ENCODE measurements around the gene RUSC2.
"Not testable (repeated sequence)": the region's sequence is repeated elsewhere in the genome, so short reads cannot be mapped to it uniquely, and the experiment has no call there.

The RUSC2 gene

DNA sequence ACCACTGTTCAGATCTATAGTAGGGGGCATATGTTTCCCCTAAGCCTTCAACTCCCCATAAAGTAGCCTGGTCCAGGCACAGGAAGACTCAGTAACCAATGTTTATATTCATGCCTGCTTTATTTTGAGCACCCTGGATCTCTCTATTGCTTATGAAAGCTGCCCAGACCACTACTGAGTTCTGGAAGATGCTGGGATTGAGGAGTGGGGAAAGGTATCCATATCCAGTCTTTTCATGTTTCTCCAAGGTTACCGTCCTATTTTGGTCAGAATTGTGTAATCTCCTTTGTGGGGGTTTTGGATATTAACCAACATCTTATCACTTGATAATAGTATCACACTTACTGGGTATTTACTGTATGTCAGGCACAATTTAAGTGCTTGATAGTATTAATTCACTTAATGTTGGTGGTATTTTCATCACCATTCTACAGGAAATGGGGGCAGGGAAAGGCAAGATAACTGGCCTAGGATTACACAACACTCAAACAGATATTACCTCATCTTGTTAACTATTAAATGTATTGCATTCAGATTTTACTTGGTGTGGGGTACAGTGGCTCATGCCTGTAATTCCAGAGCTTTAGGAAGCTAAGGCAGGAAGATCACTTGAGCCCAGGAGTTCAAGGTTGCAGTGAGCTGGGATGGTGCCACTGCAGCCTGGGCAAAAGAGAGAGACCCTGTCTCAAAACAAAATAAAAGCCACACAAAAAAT is 36.3 kb downstream of the RUSC2 start:
- DNase-seq: no peak

DNA sequence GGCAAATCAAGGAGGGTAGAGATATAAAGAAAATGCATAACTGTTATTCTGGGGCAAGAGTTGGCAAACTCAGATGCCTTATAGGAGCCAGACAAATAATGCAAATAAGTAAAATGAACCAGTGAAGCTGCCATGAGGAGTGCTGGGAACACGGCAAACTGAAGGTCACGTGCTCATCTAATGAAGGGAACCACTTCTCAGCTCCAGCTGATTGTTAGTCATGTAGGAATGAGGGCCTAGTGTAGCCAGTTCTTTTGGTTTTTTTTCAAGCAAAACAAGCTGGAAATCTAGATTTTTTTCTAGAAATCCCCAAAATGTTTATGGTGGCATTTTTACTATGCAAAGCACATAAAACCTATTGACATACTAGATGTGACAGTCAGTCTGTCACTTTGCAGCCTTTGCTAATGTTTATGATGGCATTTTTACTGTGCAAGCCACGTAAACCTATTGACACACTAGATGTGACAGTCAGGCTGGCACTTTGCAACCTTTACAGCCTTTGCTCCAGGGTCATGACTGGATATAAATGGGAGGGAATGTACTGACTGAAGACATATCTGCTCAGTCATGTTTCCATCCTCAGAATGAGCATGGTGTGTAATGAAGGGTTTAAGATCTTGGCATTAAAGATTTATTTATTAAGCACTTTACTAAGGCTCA is 39.4 kb downstream of the RUSC2 start:
- no peak for DNase-seq

DNA sequence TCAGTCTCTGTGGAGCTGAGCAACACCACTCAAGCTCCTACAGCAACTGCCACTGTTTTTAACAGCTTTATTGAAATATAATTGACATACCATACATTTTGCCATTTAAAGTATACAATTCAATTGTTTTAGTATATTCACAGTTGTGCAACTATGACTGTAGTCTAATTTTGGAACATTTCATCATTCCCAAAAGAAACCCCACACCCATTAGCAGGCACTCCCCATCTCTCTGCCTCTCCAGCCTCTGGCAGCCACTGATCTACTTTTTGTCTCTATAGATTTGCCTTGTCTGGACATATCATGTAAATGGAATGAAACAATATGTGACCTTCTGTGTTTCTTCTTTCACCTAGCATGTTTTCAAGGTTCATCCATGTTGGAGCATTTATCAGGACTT is 43.5 kb downstream of the RUSC2 start:
- no peak for DNase-seq

DNA sequence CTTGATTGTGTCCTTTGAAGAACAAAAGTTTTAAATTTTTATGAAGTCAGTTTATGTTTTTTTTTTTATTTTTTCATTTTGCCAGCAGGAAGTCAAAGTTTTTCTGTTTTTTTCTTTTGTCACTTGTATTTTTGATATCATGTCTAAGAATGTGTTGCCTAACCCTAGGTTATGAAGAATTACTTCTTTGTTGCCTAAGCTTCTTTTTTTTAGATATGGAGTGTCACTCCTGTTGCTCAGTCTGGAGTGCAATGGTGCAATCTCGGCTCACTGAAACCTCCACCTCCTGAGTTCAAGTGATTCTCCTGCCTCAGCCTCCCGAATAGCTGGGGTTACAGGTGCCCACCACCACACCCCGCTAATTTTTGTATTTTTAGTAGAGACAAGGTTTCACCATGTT is 45.0 kb downstream of the RUSC2 start:
- not testable (repeated sequence) for DNase-seq

DNA sequence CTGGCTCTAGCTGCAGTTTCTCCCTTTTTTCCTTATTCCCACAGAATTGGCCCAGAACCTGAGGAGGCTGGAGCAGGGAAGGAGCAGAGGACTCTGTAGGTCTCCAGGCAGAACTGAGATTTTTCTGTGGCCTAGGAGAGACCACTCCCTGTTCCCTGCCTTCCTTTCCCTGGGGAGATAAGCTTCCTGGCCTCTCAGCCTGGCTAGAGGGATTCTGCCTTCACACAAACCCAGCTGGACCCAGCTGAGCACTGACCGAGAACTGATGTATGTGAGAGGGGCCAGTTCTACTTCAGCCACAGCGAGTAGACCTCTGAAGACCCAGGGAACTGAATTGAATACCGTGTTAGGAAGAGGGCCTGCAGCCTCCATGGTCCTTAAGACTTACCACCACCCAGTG is 48.0 kb downstream of the RUSC2 start:
- DNase-seq: no peak

DNA sequence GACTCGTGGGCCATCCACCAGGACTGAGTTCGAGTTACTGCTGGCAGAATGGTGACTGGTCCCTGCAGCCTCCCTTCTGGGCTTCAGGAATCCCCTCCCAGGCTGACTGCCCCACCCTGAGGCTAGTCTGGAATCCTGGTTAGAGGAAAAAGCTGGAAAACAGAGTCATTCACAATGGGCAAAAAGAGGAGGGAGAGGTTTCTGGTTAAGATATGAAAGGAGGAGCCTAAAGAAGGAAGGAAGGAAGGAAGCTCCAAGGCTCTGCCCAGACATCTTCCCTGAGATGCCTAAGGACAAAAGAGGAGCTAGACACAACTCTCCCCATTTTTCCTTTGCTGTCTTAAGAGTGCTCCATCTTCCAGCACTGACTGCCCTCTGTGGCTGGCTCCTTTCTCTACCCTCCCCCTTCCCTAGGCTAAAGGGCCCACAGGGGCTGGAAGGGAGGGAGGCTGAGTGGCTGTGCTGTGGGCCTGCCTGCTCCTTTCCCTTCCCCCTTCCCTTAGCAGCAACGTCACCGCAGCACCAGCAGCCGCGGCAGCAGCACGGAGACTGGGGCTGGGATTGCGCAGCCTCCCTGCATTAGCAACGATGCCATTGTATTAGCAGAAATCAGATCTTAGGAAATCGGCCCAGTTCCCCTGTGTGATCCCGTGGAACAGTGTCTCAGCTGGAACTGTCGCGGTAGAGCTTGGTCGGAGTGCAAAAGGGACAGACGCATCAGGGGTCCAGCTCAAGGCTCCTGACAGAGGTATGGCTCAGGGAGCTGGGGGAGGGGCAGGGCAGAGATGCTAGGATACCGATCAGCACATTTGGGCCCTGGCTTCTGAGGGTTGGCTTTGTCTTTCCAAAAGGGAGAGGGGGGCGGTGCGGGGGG is 48.7 kb downstream of the RUSC2 start:
- DNase-seq: no peak

Data from cortex of kidney (tissue), 1 donor.